AG10803 (cell line): ENCODE data around the gene SYT7.

Experiments used
- DNase-seq: peaks from one replicate; pipeline ENCODE4 v3.0.0; 2010; ENCODE audit warnings: low read depth
- H3K4me3 ChIP-seq: 2 replicates; pipeline ENCODE4 v1.5.1; 2011; ENCODE audit warnings: mild to moderate bottlenecking, low read length, control low read depth
- TF ChIP-seq, protein P1 (sequence below): conservative IDR thresholded peaks from 2 replicates; pipeline ENCODE4 v1.5.1; 2011; ENCODE audit warnings: mild to moderate bottlenecking, low read length, control low read depth, inconsistent platforms

SYT7 gene

DNA sequence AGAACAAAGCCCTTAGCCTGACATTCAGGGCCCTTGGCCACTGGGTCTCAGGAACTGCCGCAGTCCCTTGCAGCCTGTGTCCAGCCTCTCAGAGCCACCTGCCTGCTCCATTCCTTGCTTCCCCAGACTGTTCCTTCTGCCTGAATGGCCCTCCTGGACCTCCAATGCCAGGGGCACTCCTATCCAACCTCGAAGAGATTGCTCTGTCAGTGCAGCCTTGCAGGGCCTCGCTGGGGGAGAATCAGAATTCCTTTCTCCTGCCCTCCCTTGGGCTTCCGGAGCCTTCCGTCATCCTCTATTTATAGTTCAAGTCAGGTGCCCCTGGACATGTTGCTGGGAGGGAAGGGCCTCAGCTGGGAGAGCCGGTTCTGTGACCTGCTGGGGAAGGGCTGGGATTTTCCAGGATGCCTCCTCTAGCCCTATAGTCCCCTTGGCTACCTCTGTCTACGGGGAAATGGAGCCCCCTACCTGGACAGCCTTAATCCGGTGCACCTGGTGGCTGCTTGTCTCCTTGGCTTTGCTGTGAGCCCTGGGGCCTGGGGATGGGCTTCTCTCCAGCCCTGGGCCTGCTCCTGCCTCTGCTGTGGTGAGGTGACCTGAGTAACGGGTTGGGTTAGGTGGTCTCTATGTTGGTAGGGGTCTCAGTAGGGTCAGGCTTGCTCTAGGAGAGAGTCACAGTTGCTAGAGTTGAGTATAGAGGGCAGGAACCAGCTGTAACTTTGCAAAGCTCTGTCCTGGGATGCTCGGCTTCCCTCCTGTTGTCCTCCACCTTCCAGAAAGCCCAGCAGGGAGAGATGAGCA lies 45.9 kb upstream of the SYT7 start:
- DNase-seq = no peak
- H3K4me3 ChIP-seq = no peak overlapping the region
- TF ChIP-seq, protein P1, sequence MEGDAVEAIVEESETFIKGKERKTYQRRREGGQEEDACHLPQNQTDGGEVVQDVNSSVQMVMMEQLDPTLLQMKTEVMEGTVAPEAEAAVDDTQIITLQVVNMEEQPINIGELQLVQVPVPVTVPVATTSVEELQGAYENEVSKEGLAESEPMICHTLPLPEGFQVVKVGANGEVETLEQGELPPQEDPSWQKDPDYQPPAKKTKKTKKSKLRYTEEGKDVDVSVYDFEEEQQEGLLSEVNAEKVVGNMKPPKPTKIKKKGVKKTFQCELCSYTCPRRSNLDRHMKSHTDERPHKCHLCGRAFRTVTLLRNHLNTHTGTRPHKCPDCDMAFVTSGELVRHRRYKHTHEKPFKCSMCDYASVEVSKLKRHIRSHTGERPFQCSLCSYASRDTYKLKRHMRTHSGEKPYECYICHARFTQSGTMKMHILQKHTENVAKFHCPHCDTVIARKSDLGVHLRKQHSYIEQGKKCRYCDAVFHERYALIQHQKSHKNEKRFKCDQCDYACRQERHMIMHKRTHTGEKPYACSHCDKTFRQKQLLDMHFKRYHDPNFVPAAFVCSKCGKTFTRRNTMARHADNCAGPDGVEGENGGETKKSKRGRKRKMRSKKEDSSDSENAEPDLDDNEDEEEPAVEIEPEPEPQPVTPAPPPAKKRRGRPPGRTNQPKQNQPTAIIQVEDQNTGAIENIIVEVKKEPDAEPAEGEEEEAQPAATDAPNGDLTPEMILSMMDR = no peak

DNA sequence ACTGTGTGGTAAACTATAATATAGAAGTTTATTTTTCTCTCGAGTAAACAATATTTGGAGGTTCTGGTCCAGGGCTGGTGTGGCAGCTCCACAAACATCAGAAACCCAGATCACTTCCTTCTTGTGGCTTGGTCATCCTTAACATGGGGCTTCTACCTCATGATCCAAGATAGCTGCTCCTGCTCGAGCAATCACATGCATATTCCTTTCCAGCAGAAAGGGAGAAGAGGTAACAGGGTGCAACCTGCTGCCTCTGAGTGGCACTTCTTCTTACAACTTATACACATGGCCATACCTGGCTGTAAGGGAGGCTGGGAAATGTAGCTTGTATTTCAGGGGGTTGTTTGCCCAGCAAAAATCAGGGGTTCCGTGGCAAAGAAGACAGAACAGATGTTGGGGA lies 44.6 kb upstream of the SYT7 start:
- no peak for DNase-seq
- no peak overlapping the region for H3K4me3 ChIP-seq
- TF ChIP-seq, protein P1 = no peak

DNA sequence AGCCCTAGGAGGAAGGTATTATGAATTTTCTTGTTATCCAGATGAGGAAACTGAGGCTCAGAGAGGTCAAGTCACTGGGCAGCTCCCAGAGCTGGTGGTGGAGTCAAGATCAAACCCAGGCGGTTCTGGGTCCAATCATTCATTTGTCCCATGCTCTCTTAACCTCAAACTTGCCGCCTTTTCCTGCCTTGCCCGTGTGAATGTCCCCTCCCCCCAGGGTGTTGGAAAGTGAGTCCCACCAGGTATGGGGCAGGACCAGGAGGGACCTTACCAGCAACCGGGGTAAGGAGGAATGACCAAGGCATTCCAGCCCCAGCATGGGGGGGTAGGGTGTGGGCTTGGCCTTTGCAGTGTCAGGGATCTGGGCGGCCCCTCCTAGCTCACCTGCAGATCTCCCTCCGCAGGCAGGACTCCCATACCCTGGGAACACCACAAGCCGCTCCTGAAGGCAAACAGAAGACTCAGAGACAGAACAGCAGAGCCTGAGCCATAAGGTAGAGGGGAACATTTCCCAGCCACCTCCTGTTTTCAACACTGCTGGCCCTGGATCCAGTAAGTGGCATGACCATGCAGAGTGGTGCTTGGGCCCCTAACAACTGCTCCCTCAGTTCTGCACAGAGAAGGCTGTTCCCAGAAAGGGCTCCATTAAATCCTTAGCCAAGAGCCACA lies 41.2 kb upstream of the SYT7 start:
- TF ChIP-seq, protein P1 = no peak
- no peak overlapping the region for H3K4me3 ChIP-seq
- DNase-seq = no peak

DNA sequence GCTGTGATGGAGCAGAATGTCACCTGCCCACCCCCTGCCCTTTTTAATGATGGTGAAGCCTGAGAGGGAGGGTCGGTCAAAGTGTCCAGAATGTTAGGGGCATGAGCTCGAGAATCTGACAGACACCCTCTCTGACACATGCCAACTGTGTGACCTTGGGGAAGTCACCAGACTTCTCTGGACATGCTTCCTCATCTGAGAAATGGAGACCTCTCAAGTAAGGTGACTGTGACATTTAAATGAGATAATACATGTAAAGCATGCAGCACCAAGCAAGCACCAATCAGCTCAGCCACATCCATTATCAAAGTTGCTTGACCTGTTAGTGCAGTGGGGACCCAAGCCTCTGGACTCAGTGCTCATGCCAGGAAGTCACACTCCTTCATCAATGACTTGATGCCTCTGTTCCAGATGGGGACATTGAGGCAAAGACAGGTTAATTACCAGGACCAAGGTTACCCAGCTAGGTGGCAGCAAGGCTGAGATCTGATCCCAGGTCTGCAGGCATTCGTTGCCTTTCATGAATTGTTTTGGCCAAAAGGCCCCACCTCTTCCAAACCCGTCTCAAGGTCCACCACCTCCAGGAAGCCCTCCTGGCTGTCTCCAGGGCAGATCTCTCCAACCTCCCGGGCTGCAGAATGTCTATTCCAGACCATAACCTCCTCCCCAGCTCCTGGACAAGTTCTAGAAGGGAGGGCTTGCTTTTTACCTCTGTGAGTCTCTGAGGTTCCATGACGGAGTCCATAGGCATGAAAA lies 38.8 kb upstream of the SYT7 start:
- H3K4me3 ChIP-seq = no peak overlapping the region
- TF ChIP-seq, protein P1 = no peak

DNA sequence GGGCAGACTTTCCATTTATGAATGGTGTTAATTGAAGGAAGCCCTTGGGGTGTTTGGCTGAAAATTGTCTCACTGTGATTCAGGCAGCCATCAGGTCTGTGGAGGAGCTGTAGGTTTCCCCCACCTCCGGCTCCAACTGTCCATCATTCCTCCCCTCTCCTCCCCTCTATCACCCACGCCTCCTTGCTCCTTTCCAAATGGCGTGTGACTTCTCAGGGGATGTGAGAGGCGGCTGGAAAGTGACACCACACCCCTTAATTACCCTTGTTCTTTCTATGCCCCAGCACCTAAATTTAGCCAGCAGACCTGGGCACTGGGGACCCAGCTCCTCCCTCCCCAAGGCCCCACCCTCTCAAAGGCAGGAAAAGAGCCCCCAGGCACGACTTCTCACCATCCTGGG lies 38.1 kb upstream of the SYT7 start:
- no peak for DNase-seq

More for the DNA sequence above, 38.8 kb upstream of the SYT7 start:
- DNase-seq = no peak

DNA sequence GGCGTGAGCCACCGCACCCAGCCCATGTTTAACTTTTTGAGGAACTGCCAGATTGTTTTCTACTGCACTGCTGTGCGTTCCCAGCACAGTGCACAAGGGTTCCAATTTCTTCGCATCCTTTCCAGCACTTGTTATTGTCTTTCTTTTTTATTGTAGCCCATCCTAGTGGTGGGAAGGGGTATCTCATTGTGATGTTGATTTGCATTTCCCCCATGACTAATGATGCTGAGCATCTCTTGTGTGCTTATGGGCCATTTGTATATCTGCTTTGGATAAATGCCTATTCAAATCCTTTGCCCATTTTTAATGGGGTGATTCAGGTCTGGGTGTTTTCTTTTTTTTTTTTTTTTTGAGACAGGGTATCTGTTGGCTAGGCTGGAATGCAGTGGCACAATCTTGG lies 36.6 kb upstream of the SYT7 start:
- DNase-seq = no peak
- TF ChIP-seq, protein P1 = 0 out of 2 replicates have a peak, but pooled peaks have one; percentile 3
- H3K4me3 ChIP-seq = no peak overlapping the region

More for the DNA sequence above, 38.1 kb upstream of the SYT7 start:
- TF ChIP-seq, protein P1 = no peak
- no peak overlapping the region for H3K4me3 ChIP-seq
